ENCODE measurements around the gene SPAG5. TPM values are rescaled to one million over a fixed set of nuclear protein-coding genes. Genes with fewer than 3 reads are reported as not detected.

The SPAG5 gene
- total and polyA plus RNA-seq, 10 of the 15 experiments (the other 5 are each of a cell fraction or from before 2014, with no cell fraction given): 73.5 to 171 (median 106) TPM

- in situ Hi-C loops (cut with MboI): loop anchor here (25.0 kb wide), 1 partner anchor 1085 kb away; no protein-coding TSS in a partner anchor
- 77% methylated on average over 5 of the region's 5 CpGs for WGBS (ENCODE audit: insufficient coverage, insufficient replicate concordance, low lambda C conversion rate, missing lambda C conversion rate)
- BruUV-seq (replicated peaks): no TSS peak
- H4K20me1 ChIP-seq (ENCODE audit: control insufficient read depth, insufficient read depth): no peaks in the 10 kb centered on the region
- POLR2A ChIA-PET: interaction anchor here (1.3 to 9.9 kb wide), 8 partner anchors 21 to 147 kb away, joined by 3 to 148 read pairs (median 12); partner anchors contain the start of genes RPL23A, SPAG5 and UNC119
- H3K4me2 ChIP-seq (ENCODE audit: control insufficient read depth, insufficient read depth): peak overlapping the region; percentile 84
- H3K79me2 ChIP-seq (ENCODE audit: control insufficient read depth, insufficient read depth, low read length): peaks cover 58% of the 10 kb centered on the region
- H2AFZ ChIP-seq (ENCODE audit: control insufficient read depth, low read depth, low read length): no peak overlapping the region
- CTCF ChIA-PET: interaction anchor here (1.2 to 6.6 kb wide), 3 partner anchors 24 to 88 kb away, joined by 4 to 83 read pairs (median 4); no protein-coding TSS in a partner anchor
- no peak for ATAC-seq
- peak overlapping the region; percentile 90 for H3K9ac ChIP-seq (ENCODE audit: control insufficient read depth, insufficient read depth, low read length)
- intact Hi-C loops (cut with micrococcal nuclease; ENCODE audit: unreplicated experiment): loop anchor here (5.0 kb wide), 1 partner anchor 50 kb away; no protein-coding TSS in a partner anchor
- DNase-seq (ENCODE audit: low read depth, low spot score): no peak
- no peaks in the 10 kb centered on the region for H3K27me3 ChIP-seq (replicated peaks in 1 of 2; ENCODE audit: control insufficient read depth in 2 of 2, insufficient read depth in 2 of 2, low read length in 1 of 2)
- SMC1A ChIA-PET (ENCODE audit: uncharacterized antibody, unreplicated experiment): interaction anchor here (0.9 to 8.3 kb wide), 6 partner anchors 15 to 71 kb away, joined by 3 to 89 read pairs (median 10); no protein-coding TSS in a partner anchor
- no peaks in the 10 kb centered on the region for H3K9me3 ChIP-seq (replicated peaks; ENCODE audit: control insufficient read depth, insufficient read depth, low read length)
- RAD21 ChIA-PET (ENCODE audit: unreplicated experiment): interaction anchor here (0.9 to 7.1 kb wide), 6 partner anchors 20 to 72 kb away, joined by 4 to 102 read pairs (median 12); partner anchors contain the start of genes BLTP2, SPAG5 and UNC119
- H3K4me1 ChIP-seq (ENCODE audit: control insufficient read depth, insufficient read depth, low read length): peaks cover 20% of the 10 kb centered on the region
- H3K27ac ChIP-seq (ENCODE audit: control insufficient read depth, insufficient read depth): no peak overlapping the region
- no peak for FAIRE-seq
- H3K4me3 ChIP-seq: peak overlapping the region; percentile 90; the same call in 1 of the 2 replicates
- peaks cover 1 to 17% of the 10 kb centered on the region in 2 experiments; a peak in 1 of 4 replicates for H3K36me3 ChIP-seq (ENCODE audit: control insufficient read depth in 2 of 2, insufficient read depth in 2 of 2, low read length in 1 of 2)
- no peak for TF ChIP-seq ZNF687 (IDR thresholded peaks at IDR 0.05)
- no peak for TF ChIP-seq YY1 (IDR thresholded peaks at IDR 0.05; ENCODE audit: low read depth, low read length)
- TF ChIP-seq ATF7 (IDR thresholded peaks at IDR 0.05; ENCODE audit: low read depth): no peak
- TF ChIP-seq WRNIP1 (IDR thresholded peaks at IDR 0.05; ENCODE audit: borderline replicate concordance, low read depth, low read length): no peak
- TF ChIP-seq PRDM15 (CRISPR knock-in tag; IDR thresholded peaks at IDR 0.05): no peak
- TF ChIP-seq HCFC1 (IDR thresholded peaks at IDR 0.05; ENCODE audit: low read length): no peak
- TF ChIP-seq TCF3 (IDR thresholded peaks at IDR 0.05; ENCODE audit: borderline replicate concordance, insufficient read depth, low read depth, low read length): no peak
- TF ChIP-seq RBBP5 (conservative IDR thresholded peaks at IDR 0.05): no peak
- TF ChIP-seq NKRF (conservative IDR thresholded peaks at IDR 0.05): no peak
- TF ChIP-seq BACH1 (IDR thresholded peaks at IDR 0.05; ENCODE audit: borderline replicate concordance): no peak
- TF ChIP-seq EGR1 (IDR thresholded peaks at IDR 0.05; ENCODE audit: borderline replicate concordance in 1 of 2, low read depth in 2 of 2, low read length in 2 of 2): no peak
- TF ChIP-seq GABPA (IDR thresholded peaks at IDR 0.05; ENCODE audit: low read depth): no peak
Measured at GRCh38 chr17:28572259-28573039, 26.4 kb downstream of the SPAG5 start.

Data from GM12878 (cell line).